ENCODE measurements around the gene RASD2. TPM values are rescaled to one million over a fixed set of nuclear protein-coding genes. Genes with fewer than 3 reads are reported as not detected.
"Not testable (repeated sequence)": the region's sequence is repeated elsewhere in the genome, so short reads cannot be mapped to it uniquely, and the experiment has no call there.

The RASD2 gene
- total RNA-seq, 4 donors from 2014 or later, result 2.7 to 5.8 (median 4.8) TPM

- H3K9me3 ChIP-seq, result no peaks in the 10 kb centered on the region
- H3K36me3 ChIP-seq, result no peaks in the 10 kb centered on the region
- DNase-seq, result no peak
- H3K4me3 ChIP-seq, result no peak overlapping the region
- no peaks in the 10 kb centered on the region for H3K4me1 ChIP-seq
- H3K27me3 ChIP-seq, result no peaks in the 10 kb centered on the region
- TF ChIP-seq POLR2A (IDR thresholded peaks at IDR 0.05) (no peak), CTCF (IDR thresholded peaks at IDR 0.05) (no peak)
- no peak overlapping the region for H3K27ac ChIP-seq
These were observed 30.7 kb upstream of the RASD2 start for GRCh38 chr22:35509960-35510359.

DNA sequence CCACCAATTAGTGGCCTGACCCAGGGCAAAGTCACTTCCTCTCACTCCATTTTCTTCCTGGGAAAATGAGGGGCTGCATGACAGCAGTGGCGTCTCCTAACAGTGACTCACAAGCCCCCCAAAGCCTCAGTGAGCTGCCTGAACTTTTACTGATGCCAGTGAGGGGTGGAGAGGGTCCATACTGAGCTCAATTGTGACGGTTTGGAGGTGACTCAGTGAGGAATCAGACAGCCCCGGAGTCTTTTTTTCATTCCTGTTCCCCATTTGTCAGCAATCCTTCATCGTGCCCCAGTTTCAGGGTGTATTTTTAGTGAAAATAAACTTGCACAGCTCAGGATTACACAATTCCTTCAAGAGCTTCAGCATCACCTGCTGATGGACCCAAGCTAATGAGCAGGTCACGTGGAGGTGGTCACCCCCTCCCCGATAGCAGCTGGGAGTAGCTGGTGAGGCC, 30.1 kb upstream of the RASD2 start:
- Histone ChIP-seq H3K36me3 (no peaks in the 10 kb centered on the region), H3K27me3 (no peaks in the 10 kb centered on the region), H3K27ac (no peak overlapping the region), H3K4me3 (no peak overlapping the region), H3K9me3 (no peaks in the 10 kb centered on the region), H3K4me1 (no peaks in the 10 kb centered on the region)
- peak in 1 of 3 donors; percentile 15 for DNase-seq
- TF ChIP-seq CTCF (IDR thresholded peaks at IDR 0.05) (no peak), POLR2A (IDR thresholded peaks at IDR 0.05) (no peak)

DNA sequence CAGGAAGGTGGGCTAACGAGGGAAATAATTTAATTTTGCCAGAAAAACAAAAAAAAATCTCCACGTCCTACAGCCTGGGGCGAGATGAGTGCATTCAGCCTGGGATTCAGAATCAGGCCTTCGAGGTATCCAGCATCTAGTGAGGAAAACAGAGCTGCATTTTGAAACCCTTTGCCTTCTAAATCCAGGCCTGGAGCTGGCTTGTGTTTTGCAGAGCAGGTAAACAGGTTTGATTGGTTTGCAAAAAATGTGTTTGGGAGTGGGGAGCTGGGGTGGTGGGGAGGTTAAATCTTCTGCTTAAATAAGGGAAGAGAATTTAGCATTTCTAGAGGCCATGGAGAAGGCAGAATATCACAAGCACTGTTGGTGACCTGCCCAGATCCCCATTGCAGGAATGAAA, 29.7 kb upstream of the RASD2 start:
- no peak overlapping the region for H3K27ac ChIP-seq
- peak in 1 of 3 donors; percentile 0 for DNase-seq

GRCh38 chr22:35514366-35514765, 26.3 kb upstream of the RASD2 start:
- no peak overlapping the region for H3K27ac ChIP-seq
- no peaks in the 10 kb centered on the region for H3K4me1 ChIP-seq
- no peak overlapping the region for H3K4me3 ChIP-seq
- DNase-seq, result no peak
- H3K9me3 ChIP-seq, result no peaks in the 10 kb centered on the region
- H3K36me3 ChIP-seq, result no peaks in the 10 kb centered on the region
- no peak for TF ChIP-seq POLR2A (IDR thresholded peaks at IDR 0.05)
- no peak for TF ChIP-seq CTCF (IDR thresholded peaks at IDR 0.05)
- no peaks in the 10 kb centered on the region for H3K27me3 ChIP-seq

More for the DNA sequence above, 29.7 kb upstream of the RASD2 start:
- H3K9me3 ChIP-seq, result no peaks in the 10 kb centered on the region
- H3K4me1 ChIP-seq, result no peaks in the 10 kb centered on the region
- no peaks in the 10 kb centered on the region for H3K36me3 ChIP-seq
- no peak overlapping the region for H3K4me3 ChIP-seq
- no peaks in the 10 kb centered on the region for H3K27me3 ChIP-seq
- TF ChIP-seq CTCF (IDR thresholded peaks at IDR 0.05), result no peak
- TF ChIP-seq POLR2A (IDR thresholded peaks at IDR 0.05), result no peak

DNA sequence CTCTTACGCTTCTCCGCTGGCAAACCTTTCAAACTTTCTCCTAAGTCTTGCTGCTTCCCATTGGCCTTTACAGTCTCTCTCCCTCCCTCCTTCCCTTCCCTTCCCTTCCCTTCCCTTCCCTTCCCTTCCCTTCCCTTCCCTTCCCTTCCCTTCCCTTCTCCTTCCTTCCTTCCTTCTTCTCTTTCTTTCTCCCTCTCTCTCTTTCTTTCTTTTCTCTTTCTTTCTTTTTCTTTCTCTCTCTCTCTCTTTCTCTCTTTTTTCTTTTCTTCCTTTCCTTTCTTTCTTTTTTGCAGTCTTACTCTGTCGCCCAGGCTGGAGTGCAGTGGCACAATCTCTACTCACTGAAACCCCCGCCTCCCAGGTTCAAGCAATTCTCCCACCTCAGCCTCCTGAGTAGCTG, 24.7 kb upstream of the RASD2 start:
- DNase-seq, H3K4me1 ChIP-seq, H3K27ac ChIP-seq: not testable (repeated sequence)

GRCh38 chr22:35516723-35517122, 23.9 kb upstream of the RASD2 start:
- DNase-seq, result peak in 1 of 3 donors; percentile 4
- Histone ChIP-seq H3K4me1 (no peaks in the 10 kb centered on the region), H3K4me3 (no peak overlapping the region), H3K36me3 (no peaks in the 10 kb centered on the region), H3K9me3 (no peaks in the 10 kb centered on the region), H3K27me3 (no peaks in the 10 kb centered on the region), H3K27ac (no peak overlapping the region)
- no peak for TF ChIP-seq POLR2A (IDR thresholded peaks at IDR 0.05)
- no peak for TF ChIP-seq CTCF (IDR thresholded peaks at IDR 0.05)

More for the DNA sequence above, 24.7 kb upstream of the RASD2 start:
- not testable (repeated sequence) for H3K27me3 ChIP-seq, H3K36me3 ChIP-seq, H3K4me3 ChIP-seq, H3K9me3 ChIP-seq

Measured in Peyer's patch (tissue), 4 donors.